Measurements from ENCODE around the gene PRR9.

Gene PRR9

GRCh38 chr1:153265457-153265856 lies 48.1 kb downstream of the PRR9 start:
- no peak for DNase-seq (ENCODE audit: low read depth in 2 of 2)
